ENCODE results near the gene ACHE. TPM values are rescaled to one million over a fixed set of nuclear protein-coding genes. Genes with fewer than 3 reads are reported as not detected.

ACHE gene
- total and polyA plus RNA-seq, 7 donors = 3.0 to 20.6 (median 5.7) TPM

GRCh38 chr7:100888988-100889750 lies 6.5 kb downstream of the ACHE start, which contains the start of gene UFSP1:
UFSP1 (minus strand) TSS chr7:100889715; CDS start chr7:100889271, 444 bp downstream.
- WGBS, 2 donors = 2 to 4% methylated on average over 72 to 73 of the region's 73 CpGs
- TF ChIP-seq CTCF (IDR thresholded peaks at IDR 0.05) (no peak), POLR2AphosphoS5 (IDR thresholded peaks at IDR 0.05) (no peak), POLR2A (IDR thresholded peaks at IDR 0.05) (no peak), EP300 (IDR thresholded peaks at IDR 0.05) (no peak)
- Histone ChIP-seq H3K4me1 (peaks cover 0 to 38% (median 32%) of the 10 kb centered on the region in 4 donors), H3K4me3 (peak within 1 kb of the TSS; percentile 53 to 70 (median 66)), H3K27ac (peak within 1 kb of the TSS; percentile 90 to 94 (median 93)), H3K27me3 (no peaks in the 10 kb centered on the region), H3K36me3 (peaks cover 38 to 45% (median 42%) of the 10 kb centered on the region in 4 donors), H3K9me3 (no peaks in the 10 kb centered on the region)
- intact Hi-C loops (cut with DNase I) = no loop called here
- peak; percentile 72 for DNase-seq

GRCh38 chr7:100888291-100888987 lies 7.2 kb downstream of the ACHE start:
- DNase-seq = no peak
- intact Hi-C loops (cut with DNase I) = no loop called here
- TF ChIP-seq POLR2AphosphoS5 (IDR thresholded peaks at IDR 0.05) = no peak
- TF ChIP-seq EP300 (IDR thresholded peaks at IDR 0.05) = no peak
- no peak for TF ChIP-seq CTCF (IDR thresholded peaks at IDR 0.05)
- no peak for TF ChIP-seq POLR2A (IDR thresholded peaks at IDR 0.05)
- 63 to 80% methylated on average over 18 of the region's 18 CpGs for WGBS, 2 donors
- H3K27me3 ChIP-seq = no peaks in the 10 kb centered on the region
- peak overlapping the region; percentile 53 to 70 (median 66) for H3K4me3 ChIP-seq
- no peaks in the 10 kb centered on the region for H3K9me3 ChIP-seq
- peaks cover 41 to 52% (median 48%) of the 10 kb centered on the region in 4 donors for H3K36me3 ChIP-seq
- H3K27ac ChIP-seq = peak overlapping the region; percentile 90 to 94 (median 93)
- peaks cover 0 to 38% (median 32%) of the 10 kb centered on the region in 4 donors for H3K4me1 ChIP-seq

GRCh38 chr7:100887516-100888290 lies 8.0 kb downstream of the ACHE start:
- no peaks in the 10 kb centered on the region for H3K9me3 ChIP-seq
- WGBS, 2 donors = 35 to 40% methylated on average over 21 of the region's 21 CpGs
- no peak overlapping the region for H3K4me3 ChIP-seq
- intact Hi-C loops (cut with DNase I) = no loop called here
- peaks cover 0 to 38% (median 32%) of the 10 kb centered on the region in 4 donors for H3K4me1 ChIP-seq
- H3K36me3 ChIP-seq = peaks cover 47 to 59% (median 54%) of the 10 kb centered on the region in 4 donors
- DNase-seq = no peak
- H3K27me3 ChIP-seq = no peaks in the 10 kb centered on the region
- no peak for TF ChIP-seq POLR2AphosphoS5 (IDR thresholded peaks at IDR 0.05)
- TF ChIP-seq CTCF (IDR thresholded peaks at IDR 0.05) = no peak
- TF ChIP-seq POLR2A (IDR thresholded peaks at IDR 0.05) = no peak
- TF ChIP-seq EP300 (IDR thresholded peaks at IDR 0.05) = no peak
- peak overlapping the region; percentile 90 to 94 (median 93) for H3K27ac ChIP-seq

- H3K4me1 ChIP-seq = peaks cover 0 to 38% (median 32%) of the 10 kb centered on the region in 4 donors
- intact Hi-C loops (cut with DNase I) = no loop called here
- 81 to 86% methylated on average over 25 of the region's 25 CpGs for WGBS, 2 donors
- H3K4me3 ChIP-seq = no peak overlapping the region
- no peaks in the 10 kb centered on the region for H3K27me3 ChIP-seq
- DNase-seq = no peak
- peaks cover 53 to 66% (median 61%) of the 10 kb centered on the region in 4 donors for H3K36me3 ChIP-seq
- no peaks in the 10 kb centered on the region for H3K9me3 ChIP-seq
- H3K27ac ChIP-seq = peak overlapping the region in 3 of 4 donors; percentile 90 to 94 (median 92)
- no peak for TF ChIP-seq POLR2AphosphoS5 (IDR thresholded peaks at IDR 0.05)
Measured at GRCh38 chr7:100886936-100887515, 8.7 kb downstream of the ACHE start.

All from sigmoid colon (tissue), 7 donors.